ENCODE measurements around the gene SLC1A2.

DNA sequence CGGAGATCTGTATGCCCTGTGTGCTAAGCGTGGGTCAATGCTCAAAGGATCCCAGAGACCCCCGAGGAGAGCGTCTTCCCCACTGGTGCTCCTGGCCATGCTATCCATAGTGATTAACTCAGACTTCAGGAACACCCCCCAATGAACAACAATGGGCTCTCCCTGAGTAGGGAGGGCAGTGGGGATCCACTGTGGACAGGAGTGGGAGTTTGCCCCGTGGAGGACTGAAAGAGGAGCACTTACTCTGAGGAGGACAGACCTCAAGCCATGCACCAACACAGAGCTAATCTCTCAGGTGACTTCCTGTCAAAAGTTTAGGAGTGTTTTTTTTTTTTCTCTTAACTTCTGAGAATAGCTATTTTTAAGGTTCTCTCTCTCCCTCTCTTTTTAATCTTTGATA is 24.4 kb downstream of the SLC1A2 start:
- TF ChIP-seq EZH2phosphoT487 (IDR thresholded peaks at IDR 0.05; ENCODE audit: borderline replicate concordance, low read depth, low read length) (no peak), CTCF (conservative IDR thresholded peaks at IDR 0.05; ENCODE audit: low read length) (no peak)
